ENCODE results near the gene LTBP4. TPM values are rescaled to one million over a fixed set of nuclear protein-coding genes. Genes with fewer than 3 reads are reported as not detected.
A peak's percentile ranks its signal among the peaks of the same experiment; 100 is the strongest.

LTBP4 gene
- total and polyA plus RNA-seq, 12 donors, result 114 to 263 (median 234) TPM

DNA sequence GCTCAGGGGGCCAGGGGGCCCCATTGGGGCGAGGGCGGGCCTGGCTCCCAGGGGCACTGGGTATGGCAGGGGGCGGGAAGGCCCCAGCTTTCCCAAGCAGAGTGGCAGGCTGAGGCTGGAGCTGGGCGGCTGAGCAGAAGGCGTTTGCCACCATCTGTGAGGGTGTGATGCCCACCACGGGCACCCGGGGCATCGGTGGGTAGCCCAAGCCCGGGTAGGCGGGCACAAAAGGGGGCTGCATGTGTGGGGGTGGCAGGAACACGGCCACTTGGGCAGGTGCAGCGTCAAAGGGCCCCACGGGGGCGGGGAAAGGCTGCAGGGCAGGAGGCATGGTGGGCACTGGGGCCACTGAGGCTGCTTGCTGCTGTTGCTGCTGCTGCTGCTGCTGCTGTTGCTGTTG, 66.4 kb downstream of the LTBP4 start:
- H3K27me3 ChIP-seq, result no peaks in the 10 kb centered on the region
- WGBS, 2 donors, result 94 to 95% methylated on average over 14 of the region's 14 CpGs
- H3K36me3 ChIP-seq, result peaks cover 0 to 60% (median 36%) of the 10 kb centered on the region in 9 donors
- no peaks in the 10 kb centered on the region for H3K9me3 ChIP-seq
- H3K27ac ChIP-seq, result no peak overlapping the region
- no peak for ATAC-seq
- intact Hi-C loops (cut with DNase I), result loop anchor here in 3 of 10 donors (10.0 kb wide), 3 partner anchors 307 to 597 kb away; partner anchors contain the start of gene HNRNPUL1 (in 1 of the 3)
- TF ChIP-seq, protein P1, sequence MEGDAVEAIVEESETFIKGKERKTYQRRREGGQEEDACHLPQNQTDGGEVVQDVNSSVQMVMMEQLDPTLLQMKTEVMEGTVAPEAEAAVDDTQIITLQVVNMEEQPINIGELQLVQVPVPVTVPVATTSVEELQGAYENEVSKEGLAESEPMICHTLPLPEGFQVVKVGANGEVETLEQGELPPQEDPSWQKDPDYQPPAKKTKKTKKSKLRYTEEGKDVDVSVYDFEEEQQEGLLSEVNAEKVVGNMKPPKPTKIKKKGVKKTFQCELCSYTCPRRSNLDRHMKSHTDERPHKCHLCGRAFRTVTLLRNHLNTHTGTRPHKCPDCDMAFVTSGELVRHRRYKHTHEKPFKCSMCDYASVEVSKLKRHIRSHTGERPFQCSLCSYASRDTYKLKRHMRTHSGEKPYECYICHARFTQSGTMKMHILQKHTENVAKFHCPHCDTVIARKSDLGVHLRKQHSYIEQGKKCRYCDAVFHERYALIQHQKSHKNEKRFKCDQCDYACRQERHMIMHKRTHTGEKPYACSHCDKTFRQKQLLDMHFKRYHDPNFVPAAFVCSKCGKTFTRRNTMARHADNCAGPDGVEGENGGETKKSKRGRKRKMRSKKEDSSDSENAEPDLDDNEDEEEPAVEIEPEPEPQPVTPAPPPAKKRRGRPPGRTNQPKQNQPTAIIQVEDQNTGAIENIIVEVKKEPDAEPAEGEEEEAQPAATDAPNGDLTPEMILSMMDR (IDR thresholded peaks at IDR 0.05), result no peak
- no peak for DNase-seq
- H3K4me3 ChIP-seq, result no peak overlapping the region
- peaks cover 0 to 23% (median 12%) of the 10 kb centered on the region in 9 donors for H3K4me1 ChIP-seq

DNA sequence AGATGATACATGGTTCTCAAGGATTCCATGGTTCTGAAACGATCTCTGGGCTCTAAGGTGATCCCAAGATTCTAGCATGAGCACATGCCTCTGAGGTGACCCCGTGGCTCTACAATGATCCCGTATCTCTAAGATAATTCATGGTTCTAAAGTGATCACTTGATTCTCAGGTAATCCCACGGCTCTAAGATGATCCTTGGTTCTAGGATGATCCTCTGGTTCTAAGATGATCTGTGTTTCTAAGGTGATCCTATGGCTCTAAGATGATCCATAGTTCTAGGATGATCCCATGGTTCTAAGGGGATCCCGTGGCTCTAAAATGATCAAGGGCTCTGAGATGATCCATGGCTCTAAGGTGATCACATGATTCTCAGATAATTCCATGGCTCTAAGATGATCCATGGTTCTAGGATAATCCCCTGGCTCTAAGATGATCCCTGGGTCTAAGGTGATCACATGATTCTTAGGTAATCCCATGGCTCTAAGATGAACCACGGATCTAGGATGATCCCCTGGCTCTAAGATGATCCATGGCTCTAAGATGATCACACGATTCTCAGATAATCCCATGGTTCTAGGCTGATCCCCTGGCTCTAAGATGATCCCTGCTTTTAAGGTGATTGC, 67.9 kb downstream of the LTBP4 start:
- intact Hi-C loops (cut with DNase I), result loop anchor here in 3 of 10 donors (10.0 kb wide), 3 partner anchors 306 to 596 kb away; partner anchors contain the start of gene HNRNPUL1 (in 1 of the 3)
- H3K36me3 ChIP-seq, result peaks cover 4 to 75% (median 38%) of the 10 kb centered on the region in 9 donors

DNA sequence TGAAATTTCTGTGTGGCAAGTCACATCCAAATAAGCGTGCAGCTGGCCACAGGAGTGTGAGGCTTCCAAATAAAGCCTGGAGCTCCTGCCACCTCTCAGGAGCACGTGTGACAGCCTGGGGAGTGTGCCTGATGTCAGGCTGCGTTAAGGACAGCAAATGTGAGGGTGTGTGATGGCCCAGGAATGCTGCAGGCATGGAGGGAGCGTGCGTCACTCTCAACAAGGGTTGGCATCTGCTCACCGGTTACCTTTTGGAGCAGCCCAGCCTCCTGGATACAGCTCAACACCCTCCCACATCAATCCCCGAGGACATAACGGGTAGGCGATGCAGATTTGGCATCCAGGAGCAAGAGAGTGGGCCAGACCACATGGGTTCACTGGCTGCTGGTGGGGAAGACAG, 70.2 kb downstream of the LTBP4 start:
- 48 to 63% methylated on average over 9 of the region's 9 CpGs for WGBS, 2 donors
- Histone ChIP-seq H3K9me3 (no peaks in the 10 kb centered on the region), H3K27ac (peak overlapping the region in 7 of 10 donors; percentile 22 to 67 (median 50)), H3K36me3 (peaks cover 4 to 98% (median 48%) of the 10 kb centered on the region in 9 donors), H3K27me3 (no peaks in the 10 kb centered on the region), H3K4me3 (no peak overlapping the region), H3K4me1 (peaks cover 0 to 14% (median 3%) of the 10 kb centered on the region in 9 donors)
- ATAC-seq, result peak; percentile 13 to 93 (median 84)
- DNase-seq, result peak in 1 of 2 donors; percentile 42
- intact Hi-C loops (cut with DNase I), result loop anchor here in 1 of 10 donors (5.0 kb wide), 1 partner anchor 71 kb away; no protein-coding TSS in a partner anchor
- TF ChIP-seq, protein P1 (IDR thresholded peaks at IDR 0.05), result no peak

More for the DNA sequence above, 67.9 kb downstream of the LTBP4 start:
- TF ChIP-seq, protein P1 (IDR thresholded peaks at IDR 0.05), result no peak
- ATAC-seq, result no peak
- H3K27ac ChIP-seq, result no peak overlapping the region
- no peak overlapping the region for H3K4me3 ChIP-seq
- WGBS, 2 donors, result 96 to 98% methylated on average over 7 of the region's 7 CpGs
- H3K9me3 ChIP-seq, result no peaks in the 10 kb centered on the region
- H3K4me1 ChIP-seq, result peaks cover 0 to 13% (median 3%) of the 10 kb centered on the region in 9 donors
- H3K27me3 ChIP-seq, result no peaks in the 10 kb centered on the region
- no peak for DNase-seq

DNA sequence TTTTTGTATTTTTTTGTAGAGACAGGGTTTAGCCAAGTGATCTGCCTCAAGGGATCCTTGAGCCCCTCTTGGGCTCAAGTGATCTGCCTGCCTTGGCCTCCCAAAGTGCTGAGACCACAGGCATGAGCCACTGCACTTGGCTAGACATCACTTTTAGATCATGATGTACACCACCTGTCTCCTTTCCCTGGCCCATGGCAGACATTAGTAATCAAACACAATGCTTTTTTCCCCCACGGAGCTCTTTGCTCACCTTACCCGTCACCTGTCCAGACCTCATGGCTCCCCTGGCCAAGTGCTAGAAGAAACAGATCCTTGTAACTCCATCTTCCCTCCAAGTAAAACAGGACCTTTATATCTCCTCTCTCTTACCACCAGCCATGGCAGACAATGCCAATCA, 70.9 kb downstream of the LTBP4 start:
- TF ChIP-seq, protein P1 (IDR thresholded peaks at IDR 0.05), result no peak
- H3K4me1 ChIP-seq, result peaks cover 0 to 14% (median 3%) of the 10 kb centered on the region in 9 donors
- H3K9me3 ChIP-seq, result no peaks in the 10 kb centered on the region
- ATAC-seq, result no peak
- no peaks in the 10 kb centered on the region for H3K27me3 ChIP-seq
- H3K4me3 ChIP-seq, result no peak overlapping the region
- peaks cover 4 to 100% (median 52%) of the 10 kb centered on the region in 9 donors for H3K36me3 ChIP-seq
- 86 to 97% methylated on average over 2 of the region's 2 CpGs for WGBS, 2 donors
- H3K27ac ChIP-seq, result peak overlapping the region in 7 of 10 donors; percentile 22 to 67 (median 50)
- intact Hi-C loops (cut with DNase I), result loop anchor here in 1 of 10 donors (5.0 kb wide), 1 partner anchor 70 kb away; no protein-coding TSS in a partner anchor
- DNase-seq, result no peak

Measured in heart right ventricle (tissue), 16 donors.